ENCODE measurements around the gene PDE1C. TPM values are rescaled to one million over a fixed set of nuclear protein-coding genes. Genes with fewer than 3 reads are reported as not detected.

PDE1C gene
- total and polyA plus RNA-seq, 2 of the 4 experiments (the other 2 are of a cell fraction): 14.2 to 61.5 TPM

DNA sequence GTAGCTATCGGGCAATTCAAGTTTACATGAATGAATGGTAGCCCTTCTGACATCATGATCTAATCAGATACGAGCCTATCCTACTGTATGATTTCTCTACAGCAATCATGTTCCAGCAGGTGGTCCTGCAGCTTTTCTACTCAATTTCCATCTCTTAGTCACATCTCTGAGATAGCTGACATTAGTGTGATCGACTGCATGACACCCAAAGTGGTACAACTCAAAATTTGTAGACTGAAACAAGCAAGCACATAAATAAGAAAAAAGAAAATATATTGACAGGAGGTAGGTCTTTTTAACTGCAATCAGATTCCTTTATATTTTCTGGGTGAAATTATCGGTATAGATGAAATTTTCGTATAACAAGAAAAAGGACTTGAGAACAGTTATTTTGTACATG is 251.2 kb downstream of the PDE1C start:
- H3K79me1 ChIP-seq (ENCODE audit: low read depth in 1 of 2, low read length in 2 of 2): peaks cover 0 to 5% of the 10 kb centered on the region in 2 experiments; a peak in 1 of 4 replicates
- H3K9me3 ChIP-seq (ENCODE audit: control insufficient read depth, insufficient read depth, low read length): no peaks in the 10 kb centered on the region
- no peak overlapping the region for H4K8ac ChIP-seq (ENCODE audit: low read depth in 2 of 2, low read length in 2 of 2)
- H2AFZ ChIP-seq (replicated peaks; ENCODE audit: low read length, poor library complexity): no peak overlapping the region
- in situ Hi-C loops (cut with MboI; ENCODE audit: low sequenced_read_pairs) (no loop called here), dilution Hi-C loops (cut with HindIII; ENCODE audit: low sequenced_read_pairs, unreplicated experiment) (no loop called here), intact Hi-C loops (cut with micrococcal nuclease) (loop anchor here (10.0 kb wide), 1 partner anchor 246 kb away; no protein-coding TSS in a partner anchor)
- no peak overlapping the region for H3K4me2 ChIP-seq (ENCODE audit: low read depth, low read length)
- no peak overlapping the region for H2BK5ac ChIP-seq (ENCODE audit: low read depth, low read length, poor library complexity, severe bottlenecking)
- H4K91ac ChIP-seq (ENCODE audit: insufficient read depth, low read depth, low read length): no peak overlapping the region
- H3K18ac ChIP-seq (ENCODE audit: low read depth, low read length): no peak overlapping the region
- H3K4me1 ChIP-seq (ENCODE audit: control insufficient read depth, insufficient read depth, low read length): peaks cover 9% of the 10 kb centered on the region; the same call in 1 of the 2 replicates
- DNase-seq (no peak), ATAC-seq (ENCODE audit: low read depth) (no peak)
- BruUV-seq (replicated peaks): no TSS peak
- peaks cover 15% of the 10 kb centered on the region for H3K36me3 ChIP-seq (ENCODE audit: control insufficient read depth, insufficient read depth, low read length)
- no peak overlapping the region for H3K23ac ChIP-seq (ENCODE audit: low read depth, low read length)
- H2AK9ac ChIP-seq (replicated peaks; ENCODE audit: low read depth, low read length, poor library complexity): no peak overlapping the region
- no peak overlapping the region for H2BK15ac ChIP-seq (ENCODE audit: low read depth, low read length)
- H3K9me1 ChIP-seq (ENCODE audit: insufficient read depth, low read length): peaks cover 6% of the 10 kb centered on the region; the same call in 1 of the 2 replicates
- H3K27me3 ChIP-seq (ENCODE audit: control insufficient read depth, insufficient read depth, low read length): no peaks in the 10 kb centered on the region
- H4K5ac ChIP-seq (ENCODE audit: low read depth, low read length): no peak overlapping the region
- no peak overlapping the region for H3K14ac ChIP-seq (replicated peaks; ENCODE audit: low read depth, low read length)
- no peak overlapping the region for H2BK20ac ChIP-seq (ENCODE audit: low read depth, low read length)
- TF ChIP-seq POLR2A (IDR thresholded peaks at IDR 0.05; ENCODE audit: low read depth, low read length) (no peak), BHLHE40 (IDR thresholded peaks at IDR 0.05; ENCODE audit: low read depth, low read length) (no peak), MXI1 (IDR thresholded peaks at IDR 0.05; ENCODE audit: borderline replicate concordance, low read depth, low read length) (no peak), CHD1 (IDR thresholded peaks at IDR 0.05; ENCODE audit: low read depth, low read length) (no peak), SMC3 (IDR thresholded peaks at IDR 0.05; ENCODE audit: low read depth, low read length) (no peak), ELK1 (IDR thresholded peaks at IDR 0.05; ENCODE audit: borderline replicate concordance, low read depth, low read length) (no peak), FOS (IDR thresholded peaks at IDR 0.05; ENCODE audit: low read depth, low read length) (no peak), USF2 (IDR thresholded peaks at IDR 0.05; ENCODE audit: low read depth, low read length) (no peak), MAFK (IDR thresholded peaks at IDR 0.05; ENCODE audit: low read depth, low read length) (no peak), RFX5 (IDR thresholded peaks at IDR 0.05; ENCODE audit: low read depth, low read length) (no peak), RCOR1 (IDR thresholded peaks at IDR 0.05; ENCODE audit: insufficient replicate concordance, low read length) (no peak)
- TF ChIP-seq, protein P1, sequence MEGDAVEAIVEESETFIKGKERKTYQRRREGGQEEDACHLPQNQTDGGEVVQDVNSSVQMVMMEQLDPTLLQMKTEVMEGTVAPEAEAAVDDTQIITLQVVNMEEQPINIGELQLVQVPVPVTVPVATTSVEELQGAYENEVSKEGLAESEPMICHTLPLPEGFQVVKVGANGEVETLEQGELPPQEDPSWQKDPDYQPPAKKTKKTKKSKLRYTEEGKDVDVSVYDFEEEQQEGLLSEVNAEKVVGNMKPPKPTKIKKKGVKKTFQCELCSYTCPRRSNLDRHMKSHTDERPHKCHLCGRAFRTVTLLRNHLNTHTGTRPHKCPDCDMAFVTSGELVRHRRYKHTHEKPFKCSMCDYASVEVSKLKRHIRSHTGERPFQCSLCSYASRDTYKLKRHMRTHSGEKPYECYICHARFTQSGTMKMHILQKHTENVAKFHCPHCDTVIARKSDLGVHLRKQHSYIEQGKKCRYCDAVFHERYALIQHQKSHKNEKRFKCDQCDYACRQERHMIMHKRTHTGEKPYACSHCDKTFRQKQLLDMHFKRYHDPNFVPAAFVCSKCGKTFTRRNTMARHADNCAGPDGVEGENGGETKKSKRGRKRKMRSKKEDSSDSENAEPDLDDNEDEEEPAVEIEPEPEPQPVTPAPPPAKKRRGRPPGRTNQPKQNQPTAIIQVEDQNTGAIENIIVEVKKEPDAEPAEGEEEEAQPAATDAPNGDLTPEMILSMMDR (conservative IDR thresholded peaks at IDR 0.05; ENCODE audit: low read depth, low read length): no peak
- no peak overlapping the region for H3K4ac ChIP-seq (ENCODE audit: low read depth, low read length)
- H3K9ac ChIP-seq (ENCODE audit: low read depth, low read length): no peak overlapping the region
- WGBS, 2 experiments (ENCODE audit: extremely low coverage in 2 of 2, insufficient read length in 1 of 2): no CpG with 5 or more reads among the region's 5 CpGs
- H3K56ac ChIP-seq (ENCODE audit: extremely low read depth, insufficient read depth, low read length): no peak overlapping the region
- no peak overlapping the region for H2AK5ac ChIP-seq (ENCODE audit: low read depth, low read length)
- no peak overlapping the region for H3K27ac ChIP-seq (ENCODE audit: insufficient read depth, low read length)
- H4K20me1 ChIP-seq (ENCODE audit: insufficient read depth, low read length): no peaks in the 10 kb centered on the region
- CTCF ChIA-PET: no interaction called here
- H2BK120ac ChIP-seq (ENCODE audit: low read depth, low read length): no peak overlapping the region
- no peak overlapping the region for H3K4me3 ChIP-seq (ENCODE audit: insufficient read depth, low read depth, low read length)
- POLR2A ChIA-PET (ENCODE audit: unreplicated experiment): no interaction called here

Measured in IMR-90 (cell line).